H1 (cell line): Measurements from ENCODE around the gene CXCL10. TPM values are rescaled to one million over a fixed set of nuclear protein-coding genes. Genes with fewer than 3 reads are reported as not detected.

ENCODE experiments used
- CBX5 ChIP-seq: fragments of 300-800, 300-1000 bp; sonication (generic); IDR thresholded peaks from 2 replicates; pipeline ENCODE4 v1.7.1; 2016; ENCODE audit warnings: antibody characterized with exemption, low read length, low read depth
- JUND ChIP-seq: IDR thresholded peaks from 2 replicates; pipeline ENCODE4 v1.6.1; 2011; ENCODE audit warnings: mild to moderate bottlenecking, improper control_type of control experiment, low read length
- POU5F1 ChIP-seq: IDR thresholded peaks from 2 replicates; pipeline ENCODE4 v1.6.1; 2011; ENCODE audit warnings: low read depth, mild to moderate bottlenecking, low read length, moderate library complexity
- USF2 ChIP-seq: IDR thresholded peaks from 2 replicates; pipeline ENCODE4 v1.6.1; 2011; ENCODE audit warnings: low read length, improper control_type of control experiment
- polyA plus RNA-seq, 7 experiments: library from polyadenylated mRNA; depleted of rRNA in 3 of 7; stranded (reverse) in 5 of 7; unstranded in 2 of 7; fragments of >200 nt in 5 of 7; fragments of 200-250 nt in 2 of 7; gene quantifications; 1 replicate in 5 of 7; 2 replicates in 1 of 7; 4 replicates in 1 of 7; pipeline versions ENCODE4 v1.2.1 to v1.2.3, GENCODE V29; 2011 to 2013; ENCODE audit warnings: missing spikeins in 2 of 7, mixed read lengths in 2 of 7
- total RNA-seq: library from RNA; stranded (reverse); fragmentation: NEBNext Ultra II Directional; extraction: Animal tissue kit (Norgen Biotek cat#: 25700); gene quantifications from 2 replicates; pipeline ENCODE4 v1.2.1, GENCODE V29; 2021

Gene CXCL10
- total and polyA plus RNA-seq, 2 of the 8 experiments (the other 6 are each of a cell fraction or from before 2014, with no cell fraction given) = not detected

GRCh38 chr4:75973766-75974165, 49.5 kb downstream of the CXCL10 start (continued):
- TF ChIP-seq USF2 = no peak
- TF ChIP-seq JUND = no peak
- no peak for TF ChIP-seq CBX5
- TF ChIP-seq POU5F1 = no peak

Other genes with a start within 250 kb of the CXCL10 start
- gene PPEF2, start 121.0 kb downstream of the CXCL10 start, total RNA-seq = not detected in 2 replicates
- 0.03 TPM in 1 of 2 replicates, not detected in the other for gene PPEF2, start 121.0 kb downstream of the CXCL10 start, polyA plus RNA-seq (2011; rRNA removed)
- gene NAAA, start 82.5 kb downstream of the CXCL10 start, total RNA-seq = 9.4 and 13.0 TPM in 2 replicates
- 12.5 and 15.0 TPM in 2 replicates for gene NAAA, start 82.5 kb downstream of the CXCL10 start, polyA plus RNA-seq (2011; rRNA removed)
- gene SDAD1, start 32.6 kb downstream of the CXCL10 start, total RNA-seq = 71.3 and 75.1 TPM in 2 replicates
- 9.3 and 14.6 TPM in 2 replicates for gene SDAD1, start 32.6 kb downstream of the CXCL10 start, polyA plus RNA-seq (2011; rRNA removed)
- gene CXCL9, start 16.0 kb downstream of the CXCL10 start, total RNA-seq = not detected in 2 replicates
- not detected in 2 replicates for gene CXCL9, start 16.0 kb downstream of the CXCL10 start, polyA plus RNA-seq (2011; rRNA removed)
- 0.33 TPM in 1 of 2 replicates, not detected in the other for gene CXCL11, start 12.6 kb upstream of the CXCL10 start, total RNA-seq
- 0.16 and 0.18 TPM in 2 replicates for gene CXCL11, start 12.6 kb upstream of the CXCL10 start, polyA plus RNA-seq (2011; rRNA removed)
- 0.63 and 2.0 TPM in 2 replicates for gene ART3, start 51.2 kb upstream of the CXCL10 start, total RNA-seq
- 0.13 and 0.21 TPM in 2 replicates for gene ART3, start 51.2 kb upstream of the CXCL10 start, polyA plus RNA-seq (2011; rRNA removed)
- gene NUP54, start 124.9 kb upstream of the CXCL10 start, total RNA-seq = 99.2 and 103 TPM in 2 replicates
- gene NUP54, start 124.9 kb upstream of the CXCL10 start, polyA plus RNA-seq (2011; rRNA removed) = 31.1 and 51.4 TPM in 2 replicates
- gene SCARB2, start 190.3 kb upstream of the CXCL10 start, total RNA-seq = 35.7 and 40.2 TPM in 2 replicates
- gene SCARB2, start 190.3 kb upstream of the CXCL10 start, polyA plus RNA-seq (2011; rRNA removed) = 13.8 and 18.5 TPM in 2 replicates
- 1.3 and 1.7 TPM in 2 replicates for gene FAM47E, start 228.2 kb upstream of the CXCL10 start, total RNA-seq
- gene FAM47E, start 228.2 kb upstream of the CXCL10 start, polyA plus RNA-seq (2011; rRNA removed) = 1.2 and 1.4 TPM in 2 replicates